OCI-LY1 (cell line): ENCODE results near the gene NUP98.

Experiments used
- H2AFZ ChIP-seq: fragments of 200-600 bp; sonication (generic), shearing (Covaris generic); 2 replicates; pipeline ENCODE4 v1.6.0; 2014; ENCODE audit warnings: antibody characterized with exemption, mild to moderate bottlenecking, low read length
- H3F3A ChIP-seq: fragments of 200-600 bp; sonication (generic), shearing (Covaris generic); 2 replicates; pipeline ENCODE4 v1.6.0; 2014; ENCODE audit warnings: mild to moderate bottlenecking, antibody characterized with exemption, low read length, moderate library complexity; ENCODE audit not compliant: insufficient read depth
- H3K27ac ChIP-seq: fragments of 200-600 bp; sonication (generic); 2 replicates; pipeline ENCODE4 v1.5.1; 2014; ENCODE audit warnings: low read length, mixed run types, mild to moderate bottlenecking, low read depth; ENCODE audit not compliant: poor library complexity, severe bottlenecking
- H3K27me3 ChIP-seq: fragments of 200-600 bp; sonication (generic); 2 replicates; pipeline ENCODE4 v1.6.0; 2014; ENCODE audit warnings: antibody characterized with exemption, mild to moderate bottlenecking, low read length, moderate library complexity; ENCODE audit not compliant: insufficient read depth
- H3K36me3 ChIP-seq: fragments of 200-600 bp; sonication (generic); 2 replicates; pipeline ENCODE4 v1.6.1; 2014; ENCODE audit warnings: mild to moderate bottlenecking, antibody characterized with exemption, low read length, moderate library complexity, mixed read lengths; ENCODE audit not compliant: insufficient read depth
- H3K4me1 ChIP-seq: fragments of 200-600 bp; sonication (generic); 2 replicates; pipeline ENCODE4 v1.5.1; 2014; ENCODE audit warnings: mild to moderate bottlenecking, low read length, moderate library complexity; ENCODE audit not compliant: insufficient read depth, severe bottlenecking
- H3K4me2 ChIP-seq: fragments of 200-600 bp; sonication (generic), shearing (Covaris generic); 2 replicates; pipeline ENCODE4 v1.6.1; 2014; ENCODE audit warnings: low read length
- H3K4me3 ChIP-seq: fragments of 200-600 bp; sonication (generic); 2 replicates; pipeline ENCODE4 v1.5.1; 2014; ENCODE audit warnings: low read length, low read depth, mild to moderate bottlenecking, mixed read lengths; ENCODE audit not compliant: poor library complexity, severe bottlenecking
- H3K79me2 ChIP-seq: fragments of 200-600 bp; shearing (Covaris generic); 2 replicates; pipeline ENCODE4 v1.6.1; 2016; ENCODE audit warnings: mixed run types, low read length, mixed read lengths; ENCODE audit not compliant: insufficient read depth
- H3K9ac ChIP-seq: fragments of 200-600 bp; sonication (generic), shearing (Covaris generic); 2 replicates; pipeline ENCODE4 v1.6.1; 2014; ENCODE audit warnings: mild to moderate bottlenecking, low read length, mixed read lengths
- H3K9me2 ChIP-seq: fragments of 200-600 bp; sonication (generic), shearing (Covaris generic); 2 replicates; pipeline ENCODE4 v1.6.1; 2014; ENCODE audit warnings: low read depth, mild to moderate bottlenecking, low read length, mixed read lengths
- H3K9me3 ChIP-seq: fragments of 200-600 bp; shearing (Covaris generic); 2 replicates; pipeline ENCODE4 v1.6.1; 2014; ENCODE audit warnings: low read length, mixed read lengths
- H4K20me1 ChIP-seq: fragments of 200-600 bp; sonication (generic), shearing (Covaris generic); 2 replicates; pipeline ENCODE4 v1.6.0; 2016; ENCODE audit warnings: mild to moderate bottlenecking, low read length; ENCODE audit not compliant: insufficient read depth
- CTCF ChIP-seq: fragments of 200-600 bp; sonication (generic), shearing (Covaris generic); IDR thresholded peaks from 2 replicates; pipeline ENCODE4 v1.5.1; 2017; ENCODE audit warnings: mild to moderate bottlenecking, antibody characterized with exemption, low read length, moderate library complexity, mixed read lengths
- EZH2 ChIP-seq: fragments of 200-600 bp; sonication (generic), shearing (Covaris generic); IDR thresholded peaks from 2 replicates; pipeline ENCODE4 v1.8.0; 2017; ENCODE audit warnings: borderline replicate concordance, mixed run types, mild to moderate bottlenecking, antibody characterized with exemption, low read length, moderate library complexity, mixed read lengths

Gene NUP98

GRCh38 chr11:3831378-3832239, 34.3 kb upstream of the NUP98 start:
- no peaks in the 10 kb centered on the region for H3K9me2 ChIP-seq
- H3K4me2 ChIP-seq: no peak overlapping the region
- TF ChIP-seq EZH2 (no peak), CTCF (no peak)
- no peak overlapping the region for H3K9ac ChIP-seq
- H3K4me3 ChIP-seq: no peak overlapping the region
- H3K27me3 ChIP-seq: no peaks in the 10 kb centered on the region
- no peaks in the 10 kb centered on the region for H4K20me1 ChIP-seq
- peaks cover 62% of the 10 kb centered on the region for H3K36me3 ChIP-seq
- no peak overlapping the region for H2AFZ ChIP-seq
- no peaks in the 10 kb centered on the region for H3K9me3 ChIP-seq
- H3F3A ChIP-seq: no peaks in the 10 kb centered on the region
- H3K4me1 ChIP-seq: peaks cover 14% of the 10 kb centered on the region
- peaks cover 13% of the 10 kb centered on the region; the same call in 1 of the 2 replicates for H3K79me2 ChIP-seq
- H3K27ac ChIP-seq: no peak overlapping the region

- no peaks in the 10 kb centered on the region for H3F3A ChIP-seq
- no peak overlapping the region for H3K9ac ChIP-seq
- TF ChIP-seq EZH2: no peak
- no peak for TF ChIP-seq CTCF
- H2AFZ ChIP-seq: no peak overlapping the region
- no peak overlapping the region for H3K4me3 ChIP-seq
- peaks cover 71% of the 10 kb centered on the region for H3K36me3 ChIP-seq
- H3K27ac ChIP-seq: no peak overlapping the region
- peaks cover 13% of the 10 kb centered on the region; the same call in 1 of the 2 replicates for H3K79me2 ChIP-seq
- no peak overlapping the region for H3K4me2 ChIP-seq
- peaks cover 9% of the 10 kb centered on the region for H3K4me1 ChIP-seq
- H3K9me2 ChIP-seq: no peaks in the 10 kb centered on the region
- H3K9me3 ChIP-seq: no peaks in the 10 kb centered on the region
- no peaks in the 10 kb centered on the region for H3K27me3 ChIP-seq
- no peaks in the 10 kb centered on the region for H4K20me1 ChIP-seq
These were observed 33.4 kb upstream of the NUP98 start for GRCh38 chr11:3830730-3831129.

- Histone ChIP-seq H3K9ac (no peak overlapping the region), H3K9me2 (no peaks in the 10 kb centered on the region), H3K79me2 (peaks cover 9% of the 10 kb centered on the region; the same call in 1 of the 2 replicates), H4K20me1 (no peaks in the 10 kb centered on the region), H3K4me2 (no peak overlapping the region), H3K9me3 (no peaks in the 10 kb centered on the region), H3K27ac (no peak overlapping the region), H3K4me1 (peaks cover 8% of the 10 kb centered on the region), H3K36me3 (peaks cover 70% of the 10 kb centered on the region), H3K27me3 (no peaks in the 10 kb centered on the region), H3K4me3 (no peak overlapping the region), H3F3A (no peaks in the 10 kb centered on the region), H2AFZ (no peak overlapping the region)
- TF ChIP-seq EZH2 (no peak), CTCF (no peak)
These were observed 32.7 kb upstream of the NUP98 start for GRCh38 chr11:3830088-3830487.
